Karpas-422 (cell line): ENCODE results near the gene SYTL5. TPM values are rescaled to one million over a fixed set of nuclear protein-coding genes. Genes with fewer than 3 reads are reported as not detected.

Experiments
- DNase-seq: peaks from one replicate; pipeline ENCODE4 v3.0.0-alpha.2; 2015
- H2AFZ ChIP-seq: fragments of 200-600 bp; sonication (generic); 2 replicates; pipeline ENCODE4 v1.6.1; 2014; ENCODE audit warnings: antibody characterized with exemption, low read length, mixed read lengths
- H3K27ac ChIP-seq: fragments of 200-600 bp; sonication (generic); 2 replicates; pipeline ENCODE4 v1.5.1; 2014; ENCODE audit warnings: mild to moderate bottlenecking, low read length, moderate library complexity
- H3K27me3 ChIP-seq: fragments of 200-600 bp; sonication (generic); 2 replicates; pipeline ENCODE4 v1.6.1; 2014; ENCODE audit warnings: low read length, mixed read lengths
- H3K36me3 ChIP-seq: fragments of 200-600 bp; sonication (generic); 2 replicates; pipeline ENCODE4 v1.6.1; 2014; ENCODE audit warnings: low read length, mixed read lengths; ENCODE audit not compliant: insufficient read depth
- H3K4me1 ChIP-seq: fragments of 200-600 bp; sonication (generic); 2 replicates; pipeline ENCODE4 v1.6.1; 2014; ENCODE audit warnings: mild to moderate bottlenecking, low read length, mixed read lengths
- H3K4me2 ChIP-seq: fragments of 200-600 bp; sonication (generic); 2 replicates; pipeline ENCODE4 v1.6.1; 2014; ENCODE audit warnings: low read length, low read depth, mild to moderate bottlenecking; ENCODE audit not compliant: poor library complexity, severe bottlenecking
- H3K4me3 ChIP-seq: fragments of 200-600 bp; sonication (generic); 2 replicates; pipeline ENCODE4 v1.5.1; 2014; ENCODE audit warnings: mild to moderate bottlenecking, antibody characterized with exemption, low read length, mixed read lengths
- H3K79me2 ChIP-seq: fragments of 200-600 bp; sonication (generic); 2 replicates; pipeline ENCODE4 v1.6.1; 2014; ENCODE audit warnings: mild to moderate bottlenecking, low read length, mixed read lengths
- H3K9ac ChIP-seq: fragments of 200-600 bp; sonication (generic); 2 replicates; pipeline ENCODE4 v1.6.0; 2014; ENCODE audit warnings: low read length
- H3K9me2 ChIP-seq: fragments of 200-600 bp; sonication (generic), shearing (Covaris generic); replicated peaks from 2 replicates; pipeline ENCODE4 v1.6.0; 2014; ENCODE audit warnings: mild to moderate bottlenecking, low read length, moderate library complexity; ENCODE audit not compliant: insufficient read depth
- H3K9me3 ChIP-seq: fragments of 300-700, 200-600 bp; sonication (generic); 2 replicates; pipeline ENCODE4 v1.6.1; 2014; ENCODE audit warnings: low read length, mixed read lengths
- H4K20me1 ChIP-seq: fragments of 200-600 bp; sonication (generic); 2 replicates; pipeline ENCODE4 v1.6.1; 2014; ENCODE audit warnings: mild to moderate bottlenecking, antibody characterized with exemption, low read length, low read depth; ENCODE audit not compliant: insufficient read depth
- total RNA-seq: library from RNA; depleted of rRNA; stranded (reverse); fragments of >200 nt; shearing (Covaris generic); gene quantifications from 2 replicates; pipeline ENCODE4 v1.2.3, GENCODE V29; 2014; ENCODE audit warnings: low replicate concordance

The SYTL5 gene
- total RNA-seq, 1 experiment from 2014 or later, result not detected

DNA sequence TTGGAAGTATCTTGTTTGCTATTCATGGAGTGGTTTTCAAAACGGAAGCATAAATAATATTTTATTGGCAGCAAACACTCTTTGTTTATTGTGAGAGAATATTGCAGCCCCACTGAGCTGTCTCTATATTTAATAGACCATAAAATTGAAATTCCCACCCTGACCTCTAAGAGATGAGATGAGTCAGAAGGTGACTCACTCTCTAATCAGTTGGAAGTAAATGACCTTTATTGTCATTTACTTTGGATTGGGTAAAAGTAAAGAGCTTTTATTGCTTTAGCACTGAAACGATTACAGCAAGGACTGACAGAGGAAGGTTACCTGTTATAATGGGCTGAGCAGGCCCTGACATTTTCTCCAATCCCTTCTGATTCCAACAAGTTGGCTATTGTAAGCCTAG, 55.0 kb downstream of the SYTL5 start:
- H4K20me1 ChIP-seq, result no peaks in the 10 kb centered on the region
- H3K27ac ChIP-seq, result no peak overlapping the region
- H3K79me2 ChIP-seq, result no peaks in the 10 kb centered on the region
- H3K4me3 ChIP-seq, result no peak overlapping the region
- no peaks in the 10 kb centered on the region for H3K4me1 ChIP-seq
- no peak overlapping the region for H3K4me2 ChIP-seq
- H3K9ac ChIP-seq, result no peak overlapping the region
- H2AFZ ChIP-seq, result no peak overlapping the region
- no peaks in the 10 kb centered on the region for H3K9me3 ChIP-seq
- H3K36me3 ChIP-seq, result no peaks in the 10 kb centered on the region
- H3K9me2 ChIP-seq, result no peaks in the 10 kb centered on the region
- H3K27me3 ChIP-seq, result no peaks in the 10 kb centered on the region
- DNase-seq, result no peak

DNA sequence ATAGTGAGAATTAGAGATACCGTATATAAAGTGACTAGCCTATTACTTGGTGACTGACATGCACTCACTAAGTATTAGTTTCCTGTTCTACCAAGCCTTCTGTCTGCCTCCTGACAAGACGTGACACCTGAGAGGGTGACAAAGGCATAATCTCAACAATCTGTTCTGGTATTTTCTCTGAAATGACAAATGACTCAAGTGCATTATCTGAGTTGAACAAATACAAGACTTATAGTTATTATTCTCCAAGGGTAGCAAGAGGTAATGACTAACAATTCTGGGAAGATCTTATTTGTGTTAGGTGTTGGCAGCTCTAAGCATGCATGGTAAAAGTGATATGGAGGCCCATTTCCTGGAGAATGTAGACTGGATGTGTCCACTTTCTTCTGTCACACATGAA, 60.6 kb downstream of the SYTL5 start:
- H3K9me3 ChIP-seq, result no peaks in the 10 kb centered on the region
- no peak overlapping the region for H2AFZ ChIP-seq

DNA sequence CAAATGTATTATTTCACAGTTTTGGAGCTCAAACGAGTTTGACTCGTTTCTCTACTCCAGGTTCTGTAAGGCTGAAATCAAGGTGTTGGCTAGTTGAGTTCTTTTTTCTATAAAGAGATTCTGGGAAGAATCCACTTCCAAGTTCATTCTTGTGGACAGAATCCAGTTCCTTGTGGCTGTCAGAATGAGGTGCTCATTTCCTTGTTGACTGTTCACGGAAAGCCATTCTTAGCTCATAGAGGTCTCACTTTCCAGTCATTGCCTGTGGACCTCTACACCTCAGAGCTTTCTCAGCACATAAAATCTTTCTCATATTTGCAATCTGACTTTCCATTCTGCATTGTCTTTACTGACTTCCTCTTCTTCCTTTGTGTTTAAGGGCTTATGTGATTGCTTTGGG, 62.9 kb downstream of the SYTL5 start:
- DNase-seq, result no peak
- H3K4me2 ChIP-seq, result no peak overlapping the region
- H3K9me3 ChIP-seq, result no peaks in the 10 kb centered on the region
- no peaks in the 10 kb centered on the region for H3K4me1 ChIP-seq
- no peaks in the 10 kb centered on the region for H4K20me1 ChIP-seq
- no peaks in the 10 kb centered on the region for H3K79me2 ChIP-seq
- H3K9ac ChIP-seq, result no peak overlapping the region
- H3K36me3 ChIP-seq, result no peaks in the 10 kb centered on the region
- H2AFZ ChIP-seq, result no peak overlapping the region
- H3K27ac ChIP-seq, result no peak overlapping the region
- H3K9me2 ChIP-seq, result no peaks in the 10 kb centered on the region
- H3K4me3 ChIP-seq, result no peak overlapping the region
- H3K27me3 ChIP-seq, result no peaks in the 10 kb centered on the region

More for the DNA sequence above, 60.6 kb downstream of the SYTL5 start:
- Histone ChIP-seq H3K9me2 (no peaks in the 10 kb centered on the region), H3K79me2 (no peaks in the 10 kb centered on the region), H3K4me2 (no peak overlapping the region), H4K20me1 (no peaks in the 10 kb centered on the region), H3K4me1 (no peaks in the 10 kb centered on the region), H3K9ac (no peak overlapping the region), H3K27ac (no peak overlapping the region), H3K4me3 (no peak overlapping the region), H3K27me3 (no peaks in the 10 kb centered on the region), H3K36me3 (no peaks in the 10 kb centered on the region)
- no peak for DNase-seq

DNA sequence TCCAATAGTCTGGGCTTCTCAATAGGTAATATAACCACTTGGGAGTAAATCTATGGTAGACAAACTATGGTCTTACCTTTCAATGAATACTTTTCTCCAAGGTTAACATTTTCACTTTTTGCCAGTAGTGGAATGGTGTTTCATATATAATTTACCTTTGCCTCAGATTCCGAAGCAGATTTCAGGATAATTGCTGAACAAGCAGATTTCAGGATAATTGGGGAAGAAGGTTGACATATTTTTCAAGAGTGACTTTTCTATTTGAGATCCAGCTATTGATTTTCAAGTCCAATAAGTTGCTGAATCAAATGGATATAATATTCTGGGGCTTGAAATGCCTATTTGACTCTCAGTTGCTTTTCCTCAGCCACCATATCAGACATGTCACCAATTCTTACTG, 63.6 kb downstream of the SYTL5 start:
- H3K9me3 ChIP-seq, result no peaks in the 10 kb centered on the region
- no peak overlapping the region for H3K27ac ChIP-seq
- H3K27me3 ChIP-seq, result no peaks in the 10 kb centered on the region
- H3K9ac ChIP-seq, result no peak overlapping the region
- no peaks in the 10 kb centered on the region for H4K20me1 ChIP-seq
- no peaks in the 10 kb centered on the region for H3K79me2 ChIP-seq
- H3K9me2 ChIP-seq, result no peaks in the 10 kb centered on the region
- no peak for DNase-seq
- no peak overlapping the region for H2AFZ ChIP-seq
- no peaks in the 10 kb centered on the region for H3K36me3 ChIP-seq
- H3K4me1 ChIP-seq, result no peaks in the 10 kb centered on the region
- H3K4me3 ChIP-seq, result no peak overlapping the region
- no peak overlapping the region for H3K4me2 ChIP-seq

DNA sequence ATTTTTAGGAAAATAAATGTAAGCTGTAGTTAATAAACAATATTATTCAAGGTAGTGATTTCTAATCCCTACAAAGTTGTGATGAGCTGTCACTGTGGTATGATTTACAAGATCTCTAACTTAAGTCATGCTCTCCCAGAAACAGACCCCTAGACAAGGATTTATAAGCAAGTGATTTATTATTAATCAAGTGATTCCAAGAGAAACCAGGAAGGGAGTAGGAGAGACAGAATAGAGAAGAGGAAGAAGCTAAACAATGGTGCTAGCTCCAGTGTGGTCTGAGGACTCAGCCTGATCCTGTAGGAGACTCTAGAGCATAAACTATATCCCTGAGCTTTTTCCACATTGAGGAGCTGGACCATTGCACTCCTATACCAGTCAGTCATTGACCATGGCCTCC, 73.1 kb downstream of the SYTL5 start:
- Histone ChIP-seq H3K9ac (no peak overlapping the region), H4K20me1 (no peaks in the 10 kb centered on the region), H3K36me3 (no peaks in the 10 kb centered on the region), H3K27me3 (no peaks in the 10 kb centered on the region), H3K79me2 (no peaks in the 10 kb centered on the region), H3K4me3 (no peak overlapping the region), H3K4me2 (no peak overlapping the region), H3K9me3 (no peaks in the 10 kb centered on the region), H3K27ac (no peak overlapping the region), H2AFZ (no peak overlapping the region), H3K9me2 (no peaks in the 10 kb centered on the region), H3K4me1 (no peaks in the 10 kb centered on the region)
- no peak for DNase-seq

DNA sequence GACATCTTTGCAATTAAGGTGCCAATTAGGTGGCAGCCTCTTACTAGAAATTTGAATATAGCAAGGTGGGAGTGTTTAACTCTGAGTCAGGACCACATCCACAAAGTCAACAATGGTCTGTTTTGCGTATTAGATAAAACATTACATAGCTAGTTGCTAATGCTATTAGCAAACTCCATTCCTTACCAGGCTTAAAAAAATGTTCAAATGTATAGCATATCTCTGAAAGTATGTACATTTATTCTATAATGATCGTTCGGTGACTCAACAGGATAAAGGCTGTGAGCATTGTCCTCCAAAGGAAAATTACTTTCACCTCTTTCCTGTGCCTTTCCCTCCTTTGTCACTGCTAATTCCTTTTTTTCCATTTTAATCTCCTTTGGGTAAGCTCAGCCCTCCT, 74.5 kb downstream of the SYTL5 start:
- no peaks in the 10 kb centered on the region for H3K79me2 ChIP-seq
- no peak overlapping the region for H3K9ac ChIP-seq
- no peaks in the 10 kb centered on the region for H4K20me1 ChIP-seq
- no peaks in the 10 kb centered on the region for H3K27me3 ChIP-seq
- no peak overlapping the region for H3K27ac ChIP-seq
- no peaks in the 10 kb centered on the region for H3K36me3 ChIP-seq
- no peak overlapping the region for H3K4me2 ChIP-seq
- no peak overlapping the region for H3K4me3 ChIP-seq
- no peaks in the 10 kb centered on the region for H3K9me3 ChIP-seq
- no peak overlapping the region for H2AFZ ChIP-seq
- no peaks in the 10 kb centered on the region for H3K4me1 ChIP-seq
- no peak for DNase-seq
- no peaks in the 10 kb centered on the region for H3K9me2 ChIP-seq

DNA sequence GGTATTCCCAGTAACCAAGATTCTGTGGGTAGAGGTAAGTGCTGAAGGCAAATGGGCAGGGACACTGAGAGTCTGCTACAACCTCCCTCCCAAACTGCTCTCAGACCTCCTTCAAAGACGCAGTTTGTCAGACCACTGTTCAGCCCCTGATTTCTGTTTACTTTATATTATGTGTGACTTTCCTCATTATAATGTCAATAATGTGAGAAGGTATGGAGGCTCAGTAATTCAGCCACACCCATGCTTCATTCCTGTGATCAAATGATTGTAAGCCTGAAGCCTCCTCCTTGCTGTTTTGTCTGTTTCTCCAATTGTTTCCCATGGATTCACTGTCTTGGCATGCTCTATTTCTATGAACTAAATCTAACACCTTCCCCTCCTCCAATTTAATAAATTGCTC, 75.6 kb downstream of the SYTL5 start:
- no peak overlapping the region for H2AFZ ChIP-seq
- H3K79me2 ChIP-seq, result no peaks in the 10 kb centered on the region
- H3K4me2 ChIP-seq, result no peak overlapping the region

DNA sequence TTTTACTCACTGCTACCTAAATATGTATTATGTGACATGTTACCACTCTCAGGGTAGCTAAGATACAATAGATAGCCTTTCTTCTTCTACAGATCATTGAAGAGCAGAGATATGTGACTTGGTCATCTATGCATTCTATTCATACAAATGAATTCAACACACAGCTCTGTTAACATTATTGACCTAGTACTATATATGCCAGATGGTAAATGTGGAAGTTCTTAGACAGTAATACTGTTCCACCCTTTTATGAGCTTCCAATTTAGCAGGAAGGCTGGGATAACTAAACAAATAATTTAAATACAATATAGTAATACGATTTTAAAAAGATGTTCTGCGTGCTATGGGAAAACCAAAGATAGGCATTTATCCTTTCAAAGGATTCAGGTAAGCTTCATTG, 76.0 kb downstream of the SYTL5 start:
- H3K27ac ChIP-seq, result no peak overlapping the region
- H3K4me1 ChIP-seq, result no peaks in the 10 kb centered on the region
- H3K79me2 ChIP-seq, result no peaks in the 10 kb centered on the region
- no peak for DNase-seq
- no peaks in the 10 kb centered on the region for H3K27me3 ChIP-seq
- no peaks in the 10 kb centered on the region for H3K9me2 ChIP-seq
- H3K4me3 ChIP-seq, result no peak overlapping the region
- no peaks in the 10 kb centered on the region for H4K20me1 ChIP-seq
- H3K36me3 ChIP-seq, result no peaks in the 10 kb centered on the region
- no peaks in the 10 kb centered on the region for H3K9me3 ChIP-seq
- no peak overlapping the region for H2AFZ ChIP-seq
- H3K9ac ChIP-seq, result no peak overlapping the region
- H3K4me2 ChIP-seq, result no peak overlapping the region

More for the DNA sequence above, 75.6 kb downstream of the SYTL5 start:
- H3K36me3 ChIP-seq, result no peaks in the 10 kb centered on the region
- no peaks in the 10 kb centered on the region for H3K27me3 ChIP-seq
- no peaks in the 10 kb centered on the region for H3K4me1 ChIP-seq
- no peaks in the 10 kb centered on the region for H3K9me3 ChIP-seq
- no peak overlapping the region for H3K27ac ChIP-seq
- no peak overlapping the region for H3K4me3 ChIP-seq
- DNase-seq, result no peak
- no peaks in the 10 kb centered on the region for H4K20me1 ChIP-seq
- H3K9me2 ChIP-seq, result no peaks in the 10 kb centered on the region
- H3K9ac ChIP-seq, result no peak overlapping the region

DNA sequence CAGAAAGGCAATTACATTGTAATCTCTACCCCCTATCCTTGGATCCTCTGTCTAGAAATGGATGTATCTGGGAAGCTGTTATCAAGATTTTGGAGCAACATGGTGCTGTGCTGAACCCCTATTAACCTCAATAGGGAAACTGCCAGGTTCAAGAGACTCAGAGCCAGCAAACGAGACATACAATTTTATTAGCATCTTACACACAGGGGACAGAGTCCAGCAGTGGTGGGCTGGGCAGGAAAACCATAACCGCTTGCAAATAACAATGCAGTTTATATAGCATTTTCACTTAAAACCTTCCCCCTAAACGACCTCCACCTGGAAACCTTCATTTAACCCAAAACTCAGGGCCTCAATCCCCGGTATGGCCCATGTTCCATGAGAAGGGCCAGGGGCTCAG, 79.5 kb downstream of the SYTL5 start:
- Histone ChIP-seq H3K9me3 (no peaks in the 10 kb centered on the region), H3K27me3 (no peaks in the 10 kb centered on the region), H3K36me3 (no peaks in the 10 kb centered on the region), H4K20me1 (no peaks in the 10 kb centered on the region), H3K79me2 (no peaks in the 10 kb centered on the region), H3K27ac (no peak overlapping the region), H3K4me3 (no peak overlapping the region), H3K4me1 (no peaks in the 10 kb centered on the region), H3K9me2 (no peaks in the 10 kb centered on the region), H2AFZ (no peak overlapping the region), H3K9ac (no peak overlapping the region), H3K4me2 (no peak overlapping the region)
- DNase-seq, result no peak
